ENCODE measurements around the gene TWIST2. TPM values are rescaled to one million over a fixed set of nuclear protein-coding genes. Genes with fewer than 3 reads are reported as not detected.

Gene TWIST2
- total RNA-seq, 4 donors from 2014 or later, result 72.5 to 140 (median 106) TPM

DNA sequence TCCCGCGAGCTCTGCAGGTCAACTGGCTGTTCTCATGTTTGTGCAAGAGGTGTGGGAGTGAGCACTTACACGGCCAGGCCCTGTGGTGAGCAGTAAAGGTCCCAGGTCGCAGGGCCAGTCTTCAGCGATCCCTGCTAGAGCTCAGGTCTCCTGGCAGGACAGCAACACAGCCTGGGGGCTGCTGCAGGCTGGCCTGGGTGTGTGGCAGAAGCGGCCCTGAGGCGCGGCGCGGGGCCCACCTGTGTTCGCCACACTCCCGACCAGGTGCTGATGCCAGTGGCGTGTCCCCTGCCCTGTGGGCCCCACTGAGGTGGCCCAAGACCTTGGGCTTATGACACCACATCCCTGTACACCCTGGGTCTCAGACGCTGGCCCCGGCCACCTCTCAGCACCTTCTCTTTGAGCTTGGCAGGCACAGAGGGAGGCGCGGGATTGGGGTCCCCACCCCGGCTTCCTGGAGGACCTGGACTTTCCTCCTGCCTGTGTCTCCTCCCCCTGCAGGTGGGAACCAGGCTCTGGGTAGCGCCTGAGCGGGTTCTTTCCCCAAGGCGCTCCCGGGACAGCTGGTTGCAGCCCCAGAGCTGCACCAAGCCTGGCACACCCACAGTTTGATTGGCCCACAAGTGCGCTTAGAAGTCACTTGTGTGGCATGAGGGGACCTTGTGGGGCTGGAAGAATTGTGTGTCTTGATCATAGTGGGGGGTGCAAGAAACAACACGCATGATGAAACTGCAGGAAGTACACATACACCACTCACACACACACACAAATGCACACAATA is 59.2 kb downstream of the TWIST2 start:
- Histone ChIP-seq H3K36me3 (peaks cover 0 to 4% (median 0%) of the 10 kb centered on the region in 3 donors), H3K27ac (no peak overlapping the region), H3K4me1 (peaks cover 0 to 13% (median 0%) of the 10 kb centered on the region in 4 donors), H3K4me3 (no peak overlapping the region), H3K27me3 (no peaks in the 10 kb centered on the region), H3K9me3 (no peaks in the 10 kb centered on the region)
- 75 to 84% methylated on average over 20 to 22 of the region's 24 CpGs for WGBS, 2 donors
- TF ChIP-seq, protein P1, sequence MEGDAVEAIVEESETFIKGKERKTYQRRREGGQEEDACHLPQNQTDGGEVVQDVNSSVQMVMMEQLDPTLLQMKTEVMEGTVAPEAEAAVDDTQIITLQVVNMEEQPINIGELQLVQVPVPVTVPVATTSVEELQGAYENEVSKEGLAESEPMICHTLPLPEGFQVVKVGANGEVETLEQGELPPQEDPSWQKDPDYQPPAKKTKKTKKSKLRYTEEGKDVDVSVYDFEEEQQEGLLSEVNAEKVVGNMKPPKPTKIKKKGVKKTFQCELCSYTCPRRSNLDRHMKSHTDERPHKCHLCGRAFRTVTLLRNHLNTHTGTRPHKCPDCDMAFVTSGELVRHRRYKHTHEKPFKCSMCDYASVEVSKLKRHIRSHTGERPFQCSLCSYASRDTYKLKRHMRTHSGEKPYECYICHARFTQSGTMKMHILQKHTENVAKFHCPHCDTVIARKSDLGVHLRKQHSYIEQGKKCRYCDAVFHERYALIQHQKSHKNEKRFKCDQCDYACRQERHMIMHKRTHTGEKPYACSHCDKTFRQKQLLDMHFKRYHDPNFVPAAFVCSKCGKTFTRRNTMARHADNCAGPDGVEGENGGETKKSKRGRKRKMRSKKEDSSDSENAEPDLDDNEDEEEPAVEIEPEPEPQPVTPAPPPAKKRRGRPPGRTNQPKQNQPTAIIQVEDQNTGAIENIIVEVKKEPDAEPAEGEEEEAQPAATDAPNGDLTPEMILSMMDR (IDR thresholded peaks at IDR 0.05), result no peak
- TF ChIP-seq POLR2A (IDR thresholded peaks at IDR 0.05) (no peak), EP300 (IDR thresholded peaks at IDR 0.05) (no peak)
- DNase-seq (ENCODE audit: low spot score in 2 of 2), result no peak

DNA sequence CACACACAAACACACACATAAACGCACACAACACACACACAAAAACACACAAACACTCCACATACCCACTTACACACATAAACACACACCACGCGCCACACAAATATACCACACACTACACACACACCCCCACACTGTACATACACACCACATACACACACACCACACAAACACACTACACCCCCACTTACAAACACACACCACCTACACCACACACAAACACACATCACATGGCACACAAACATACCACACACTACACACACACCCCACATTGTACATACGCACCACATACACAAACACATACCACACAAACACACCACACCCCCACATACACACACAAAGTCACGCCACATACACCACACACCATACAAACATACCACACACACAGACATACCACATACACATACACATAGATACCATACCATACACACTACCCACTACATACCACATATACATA is 59.9 kb downstream of the TWIST2 start:
- no peak for DNase-seq (ENCODE audit: low spot score in 2 of 2)
- TF ChIP-seq EP300 (IDR thresholded peaks at IDR 0.05), result no peak
- TF ChIP-seq, protein P1 (IDR thresholded peaks at IDR 0.05), result no peak
- no peak for TF ChIP-seq POLR2A (IDR thresholded peaks at IDR 0.05)
- peaks cover 0 to 4% (median 0%) of the 10 kb centered on the region in 3 donors for H3K36me3 ChIP-seq
- H3K4me3 ChIP-seq, result no peak overlapping the region
- WGBS, 2 donors, result 93 to 97% methylated on average over 5 of the region's 5 CpGs
- no peak overlapping the region for H3K27ac ChIP-seq
- peaks cover 0 to 13% (median 0%) of the 10 kb centered on the region in 4 donors for H3K4me1 ChIP-seq
- no peaks in the 10 kb centered on the region for H3K27me3 ChIP-seq
- no peaks in the 10 kb centered on the region for H3K9me3 ChIP-seq

DNA sequence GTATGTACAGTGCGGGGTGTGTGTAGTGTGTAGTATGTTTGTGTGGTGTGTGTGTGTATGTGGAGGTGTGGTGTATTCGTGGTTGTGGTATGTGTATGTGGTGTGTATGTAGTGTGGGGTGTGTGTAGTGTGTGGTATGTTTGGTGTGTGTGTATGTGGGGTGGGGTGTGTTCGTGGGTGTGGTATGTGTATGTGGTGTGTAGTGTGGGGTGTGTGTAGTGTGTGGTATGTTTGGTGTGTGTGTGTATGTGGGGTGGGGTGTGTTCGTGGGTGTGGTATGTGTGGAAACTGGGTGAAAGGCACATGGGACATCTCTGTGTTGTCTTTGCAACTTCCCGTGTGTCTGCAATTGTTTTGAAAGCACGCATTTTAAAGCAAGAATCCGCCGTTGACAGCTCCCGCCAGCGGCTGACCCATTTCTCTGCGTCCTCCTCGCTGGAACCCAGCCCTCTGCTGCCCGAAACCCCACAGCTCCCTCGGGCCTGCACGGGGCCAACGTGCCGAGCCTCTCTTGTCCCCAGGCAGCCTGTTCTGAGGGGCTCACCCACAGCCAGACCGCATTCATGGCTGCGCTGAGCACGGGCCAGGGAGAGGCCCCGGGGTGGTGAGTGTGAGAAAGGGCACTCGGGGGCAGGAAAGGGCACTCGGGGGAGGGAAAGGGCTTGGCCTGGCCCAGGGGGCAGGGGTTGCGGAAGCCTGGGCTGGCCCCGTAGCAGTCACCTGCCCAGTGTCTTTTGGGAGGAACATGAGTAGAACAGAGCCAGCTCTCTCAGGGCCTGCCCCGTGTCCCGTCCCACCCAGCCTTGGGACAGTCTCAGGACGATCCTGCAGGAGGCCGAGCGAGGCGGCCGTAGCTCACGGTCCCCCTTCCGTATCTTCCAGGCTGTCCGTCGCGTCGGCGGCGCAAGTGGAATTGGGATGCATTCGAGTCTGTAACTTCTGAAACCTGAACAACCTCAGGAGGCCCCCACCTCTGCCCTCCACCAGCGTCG is 61.4 kb downstream of the TWIST2 start:
- WGBS, 2 donors, result 38 to 44% methylated on average over 42 to 43 of the region's 43 CpGs
- no peaks in the 10 kb centered on the region for H3K9me3 ChIP-seq
- H3K4me3 ChIP-seq, result no peak overlapping the region
- DNase-seq (ENCODE audit: low spot score in 2 of 2), result peak in 1 of 2 donors; percentile 29
- no peaks in the 10 kb centered on the region for H3K27me3 ChIP-seq
- TF ChIP-seq EP300 (IDR thresholded peaks at IDR 0.05), result peak in 1 of 2 donors; percentile 27
- TF ChIP-seq, protein P1 (IDR thresholded peaks at IDR 0.05), result no peak
- peaks cover 0 to 4% (median 0%) of the 10 kb centered on the region in 3 donors for H3K36me3 ChIP-seq
- peak overlapping the region in 1 of 4 donors; percentile 69 for H3K27ac ChIP-seq
- H3K4me1 ChIP-seq, result peaks cover 0 to 13% (median 0%) of the 10 kb centered on the region in 4 donors

DNA sequence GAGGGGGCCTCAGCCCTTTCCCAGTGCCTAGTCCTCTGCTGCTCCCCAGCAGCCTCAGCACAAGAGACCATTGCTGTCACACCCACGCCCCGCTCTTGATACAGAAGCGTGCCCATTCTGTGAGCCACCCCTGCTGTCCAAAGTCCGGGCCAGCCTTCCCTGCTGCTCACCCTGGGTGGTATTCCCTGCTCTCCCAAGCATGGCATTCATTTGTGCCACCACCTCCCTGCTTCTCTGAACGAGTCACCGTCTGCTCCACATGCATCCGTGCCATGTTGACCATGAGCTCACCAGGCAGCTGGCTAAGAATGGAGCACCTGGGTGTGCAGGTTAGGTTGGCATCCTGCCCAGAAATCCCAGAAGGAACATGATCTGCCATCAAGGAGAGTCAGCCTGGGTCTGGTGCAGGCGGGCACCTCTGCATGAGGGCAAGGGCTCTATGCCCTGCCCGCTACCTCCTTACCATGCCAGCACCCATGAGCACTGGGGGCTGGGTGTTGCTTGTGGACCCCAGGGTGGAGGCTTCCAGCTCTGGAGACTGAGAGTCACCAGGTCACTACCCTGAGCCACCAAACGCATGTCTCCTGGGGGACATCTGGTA is 63.0 kb downstream of the TWIST2 start:
- H3K9me3 ChIP-seq, result peaks cover 0 to 13% (median 0%) of the 10 kb centered on the region in 4 donors
- peaks cover 0 to 10% (median 0%) of the 10 kb centered on the region in 4 donors for H3K4me1 ChIP-seq
- no peak overlapping the region for H3K4me3 ChIP-seq
- H3K27me3 ChIP-seq, result no peaks in the 10 kb centered on the region
- TF ChIP-seq, protein P1 (IDR thresholded peaks at IDR 0.05), result no peak
- no peak for TF ChIP-seq POLR2A (IDR thresholded peaks at IDR 0.05)
- no peak for TF ChIP-seq EP300 (IDR thresholded peaks at IDR 0.05)
- WGBS, 2 donors, result 89 to 91% methylated on average over 10 of the region's 10 CpGs
- peak in 1 of 2 donors; percentile 14 for DNase-seq (ENCODE audit: low spot score in 2 of 2)
- peaks cover 0 to 4% (median 0%) of the 10 kb centered on the region in 3 donors for H3K36me3 ChIP-seq
- no peak overlapping the region for H3K27ac ChIP-seq

Data from tibial nerve (tissue), 4 donors.